GM10248 (cell line): ENCODE results near the gene DUOX1.

Source experiments
- CTCF ChIA-PET: fragments of 300-600 bp; sonication (Branson Sonifier 250); formaldehyde crosslinking; extraction: SDS; loops from one replicate; lab custom pipeline; 2021; ENCODE audit warnings: antibody characterized with exemption; lab: Yijun Ruan, JAX
- POLR2A ChIA-PET: fragments of 350-650 bp; sonication (Branson Sonifier 250); formaldehyde crosslinking; extraction: SDS; loops from one replicate; lab custom pipeline; 2020; ENCODE audit warnings: antibody characterized with exemption; lab: Yijun Ruan, JAX
- DNase-seq: peaks from one replicate; pipeline ENCODE4 v3.0.0; 2012; ENCODE audit errors: extremely low spot score
- CTCF ChIP-seq: IDR thresholded peaks from 2 replicates; pipeline ENCODE4 v1.5.1; 2012; ENCODE audit warnings: mild to moderate bottlenecking, low read depth; ENCODE audit errors: extremely low read depth, missing control alignments, control extremely low read depth

DUOX1 gene

GRCh38 chr15:45162771-45163507 lies 33.1 kb downstream of the DUOX1 start:
- DNase-seq = peak; percentile 87
- POLR2A ChIA-PET = interaction anchor here (0.6 to 1.5 kb wide), 4 partner anchors 25 to 297 kb away, joined by 3 to 11 read pairs (median 3); partner anchors contain the start of gene SHF
- CTCF ChIA-PET = interaction anchor here (0.6 to 17.2 kb wide), 40 partner anchors 9 to 294 kb away, joined by 3 to 234 read pairs (median 8); a partner anchor contains a TSS
- peak; percentile 98 for TF ChIP-seq CTCF

- TF ChIP-seq CTCF = no peak
- POLR2A ChIA-PET = interaction anchor here (1.1 to 1.5 kb wide), 3 partner anchors 24 to 238 kb away, joined by 3 to 11 read pairs (median 3); partner anchors contain the start of gene SHF
Measured at GRCh38 chr15:45163508-45163856, 33.7 kb downstream of the DUOX1 start.

GRCh38 chr15:45164914-45165313 lies 35.1 kb downstream of the DUOX1 start:
- CTCF ChIA-PET = interaction anchor here (0.6 to 17.2 kb wide), 11 partner anchors 11 to 292 kb away, joined by 3 to 234 read pairs (median 19); a partner anchor contains a TSS
- POLR2A ChIA-PET = no interaction called here
- TF ChIP-seq CTCF = no peak
- no peak for DNase-seq

More at GRCh38 chr15:45163508-45163856, 33.7 kb downstream of the DUOX1 start:
- CTCF ChIA-PET = interaction anchor here (0.6 to 17.2 kb wide), 40 partner anchors 8 to 294 kb away, joined by 3 to 234 read pairs (median 8); a partner anchor contains a TSS
- no peak for DNase-seq

GRCh38 chr15:45165536-45165935 lies 35.7 kb downstream of the DUOX1 start:
- ChIA-PET CTCF (interaction anchor here (0.8 to 17.2 kb wide), 7 partner anchors 11 to 292 kb away, joined by 3 to 234 read pairs (median 19); no protein-coding TSS in a partner anchor), POLR2A (no interaction called here)
- no peak for TF ChIP-seq CTCF
- DNase-seq = no peak

- DNase-seq = peak; percentile 90
- CTCF ChIA-PET = interaction anchor here (0.6 to 17.2 kb wide), 19 partner anchors 12 to 475 kb away, joined by 3 to 234 read pairs (median 7); a partner anchor contains a TSS
- POLR2A ChIA-PET = interaction anchor here (0.9 to 1.6 kb wide), 2 partner anchors 20 to 21 kb away, joined by 4 read pairs; partner anchors contain the start of gene SHF
- peak; percentile 73 for TF ChIP-seq CTCF
Measured at GRCh38 chr15:45166834-45167630, 37.2 kb downstream of the DUOX1 start.

GRCh38 chr15:45167631-45168205 lies 37.9 kb downstream of the DUOX1 start:
- CTCF ChIA-PET = interaction anchor here (0.6 to 17.2 kb wide), 19 partner anchors 9 to 474 kb away, joined by 3 to 234 read pairs (median 7); a partner anchor contains a TSS
- POLR2A ChIA-PET = interaction anchor here (0.9 to 1.6 kb wide), 2 partner anchors 19 to 20 kb away, joined by 4 read pairs; partner anchors contain the start of gene SHF
- no peak for TF ChIP-seq CTCF
- no peak for DNase-seq
